Memory B cell (primary cell): ENCODE data around the gene KCND3.

Experiments
- ATAC-seq: fragments of 150-1000 bp; cut with Tn5 transposase; 2 replicates; pipeline ENCODE4 v1.10.0; 2021; ENCODE audit warnings: low read depth, mild to moderate bottlenecking, moderate library complexity
- DNase-seq, 2 donors: peaks; one replicate each; pipeline ENCODE4 v3.0.0; 2022; ENCODE audit warnings: low spot score in 2 of 2
- H3K27ac Mint-ChIP-seq: one replicate; pipeline ENCODE4 v1.8.0; 2022; ENCODE audit warnings: mild to moderate bottlenecking, moderate library complexity, mixed read lengths
- H3K27me3 Mint-ChIP-seq: one replicate; pipeline ENCODE4 v1.8.0; 2022; ENCODE audit warnings: mixed read lengths
- H3K36me3 Mint-ChIP-seq: one replicate; pipeline ENCODE4 v1.8.0; 2022; ENCODE audit warnings: mild to moderate bottlenecking, mixed read lengths
- H3K4me1 Mint-ChIP-seq: one replicate; pipeline ENCODE4 v1.8.0; 2022; ENCODE audit warnings: mixed read lengths
- H3K4me3 Mint-ChIP-seq: one replicate; pipeline ENCODE4 v1.8.0; 2022; ENCODE audit warnings: mild to moderate bottlenecking, moderate library complexity, mixed read lengths
- H3K9me3 Mint-ChIP-seq: one replicate; pipeline ENCODE4 v1.8.0; 2022; ENCODE audit warnings: mixed read lengths

KCND3 gene

DNA sequence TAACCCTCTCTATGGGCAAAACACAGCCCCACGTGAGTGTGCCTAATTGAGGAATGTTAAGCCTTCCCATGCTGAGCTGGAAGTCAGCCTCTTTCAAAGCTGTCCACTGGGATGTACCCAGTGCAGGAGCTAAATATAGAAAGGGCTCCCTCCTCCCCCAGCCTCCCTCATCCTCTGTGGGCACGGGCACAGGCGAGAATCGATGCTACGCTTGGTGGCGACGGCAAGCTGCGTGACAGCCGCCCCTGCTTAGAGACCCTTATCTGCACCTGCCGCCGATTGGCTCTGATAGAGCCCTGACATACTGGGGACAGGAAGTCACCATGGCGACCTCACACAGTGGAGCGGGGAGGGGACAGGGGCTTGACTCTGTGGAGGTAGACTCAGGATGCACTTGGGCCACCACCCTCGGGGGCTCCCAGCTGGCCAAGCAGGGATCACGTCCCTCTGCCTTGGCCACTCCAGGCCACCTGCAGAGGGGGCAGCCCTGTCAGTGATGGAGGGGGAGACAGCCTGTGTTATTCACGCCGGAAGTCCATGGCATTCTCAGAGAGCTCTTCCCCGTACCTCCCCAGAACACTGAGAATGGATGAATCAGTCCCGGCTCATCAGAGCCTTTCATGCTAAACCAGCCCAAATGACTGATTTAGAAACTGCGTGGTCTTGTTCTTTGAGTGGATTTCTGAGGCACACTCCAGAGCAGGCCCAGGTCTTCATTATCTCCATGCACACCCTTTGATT is 84.8 kb downstream of the KCND3 start:
- no peak for DNase-seq
- H3K27me3 Mint-ChIP-seq, result peaks cover 23% of the 10 kb centered on the region
- no peaks in the 10 kb centered on the region for H3K9me3 Mint-ChIP-seq

DNA sequence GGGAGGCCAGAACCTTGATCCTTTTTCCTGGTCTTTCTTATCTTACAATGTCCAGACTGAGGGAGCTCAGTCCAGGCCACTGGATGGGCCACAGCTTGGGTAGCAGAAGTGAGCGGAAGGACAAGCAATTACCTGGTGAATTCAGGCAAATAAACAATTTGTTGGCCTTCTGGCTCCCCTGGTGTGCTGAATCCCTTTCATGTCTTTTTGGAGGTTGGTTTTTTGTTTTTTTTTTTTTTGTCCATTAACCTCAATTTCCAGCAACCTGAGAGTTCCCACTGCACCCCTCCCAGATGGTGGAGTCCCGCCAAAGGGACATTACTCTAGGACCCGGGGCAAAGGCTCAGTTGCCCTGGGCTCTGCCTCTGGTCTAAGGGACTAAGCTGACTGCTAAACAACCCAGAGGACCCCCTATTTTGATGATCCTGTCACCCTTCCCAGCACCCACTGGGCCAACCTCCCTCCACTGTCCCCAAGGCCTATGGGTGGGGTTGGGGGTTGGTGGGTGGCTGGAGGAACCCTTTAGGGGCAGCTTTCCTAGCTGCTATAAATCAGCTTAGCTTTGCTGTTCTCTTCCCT is 85.5 kb downstream of the KCND3 start:
- Mint-ChIP-seq H3K27ac (no peak overlapping the region), H3K27me3 (peaks cover 17% of the 10 kb centered on the region), H3K4me3 (no peak overlapping the region), H3K9me3 (no peaks in the 10 kb centered on the region), H3K36me3 (no peaks in the 10 kb centered on the region), H3K4me1 (no peaks in the 10 kb centered on the region)
- no peak for DNase-seq
- ATAC-seq, result no peak

More for the DNA sequence above, 84.8 kb downstream of the KCND3 start:
- Mint-ChIP-seq H3K27ac (no peak overlapping the region), H3K36me3 (no peaks in the 10 kb centered on the region), H3K4me3 (no peak overlapping the region), H3K4me1 (no peaks in the 10 kb centered on the region)
- ATAC-seq, result no peak

DNA sequence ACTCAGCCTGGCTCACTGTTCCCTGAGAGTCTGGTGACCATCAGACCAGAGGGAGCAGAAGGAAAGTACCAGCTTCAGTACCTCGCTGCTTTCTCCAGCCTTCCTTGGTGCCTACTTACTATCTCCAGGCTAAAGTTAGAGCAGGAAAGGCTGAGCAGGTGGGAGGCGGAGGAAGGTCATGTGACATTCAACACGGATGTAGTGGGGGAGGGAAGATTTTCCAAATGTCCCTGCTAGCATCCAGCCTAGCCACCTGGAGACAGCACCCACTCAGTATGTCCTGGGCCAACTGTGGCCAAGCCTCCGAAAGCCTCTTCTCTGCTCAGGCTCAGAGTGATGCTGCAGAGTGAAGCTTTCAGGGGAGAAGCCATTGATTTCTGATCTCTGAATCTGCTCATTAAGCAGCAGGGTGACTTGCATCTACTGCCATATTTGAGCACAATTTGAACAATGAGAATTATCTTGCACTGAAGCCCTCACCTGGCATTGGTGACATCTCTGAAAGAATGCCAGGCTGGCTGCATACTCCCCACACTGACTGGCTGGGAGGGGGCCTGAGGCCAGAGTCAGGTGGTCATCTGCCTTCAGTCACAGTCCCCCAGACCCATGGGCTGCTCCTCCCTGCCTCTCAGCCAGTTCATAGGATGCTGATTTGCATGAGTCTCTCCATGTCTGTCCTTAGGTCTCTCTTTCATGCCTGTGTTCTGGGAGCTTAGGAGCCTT is 86.2 kb downstream of the KCND3 start:
- ATAC-seq (no peak), DNase-seq (no peak)
- Mint-ChIP-seq H3K27me3 (peaks cover 15% of the 10 kb centered on the region), H3K36me3 (no peaks in the 10 kb centered on the region), H3K4me1 (no peaks in the 10 kb centered on the region), H3K4me3 (no peak overlapping the region), H3K9me3 (no peaks in the 10 kb centered on the region), H3K27ac (no peak overlapping the region)

DNA sequence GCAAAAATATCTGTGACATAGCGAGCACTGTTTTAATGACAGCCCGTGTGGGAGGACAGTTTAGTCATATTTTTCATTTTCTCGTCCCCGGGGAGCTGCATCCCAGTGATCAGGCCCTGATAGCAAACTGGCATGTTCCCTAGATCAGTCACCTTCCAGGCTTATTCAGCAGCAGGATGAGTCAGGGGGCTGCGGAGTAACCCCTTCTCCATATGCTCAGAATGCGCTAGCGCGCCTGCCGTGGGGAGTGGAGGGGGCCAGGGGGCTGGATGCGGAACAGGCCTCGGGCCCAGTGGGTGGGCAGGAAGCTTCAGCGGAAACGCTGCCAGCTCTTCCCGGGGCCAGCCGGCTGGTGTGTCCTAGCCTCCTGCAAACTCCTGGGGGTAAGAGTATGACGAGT is 94.0 kb downstream of the KCND3 start:
- no peaks in the 10 kb centered on the region for H3K4me1 Mint-ChIP-seq
- DNase-seq, result no peak

DNA sequence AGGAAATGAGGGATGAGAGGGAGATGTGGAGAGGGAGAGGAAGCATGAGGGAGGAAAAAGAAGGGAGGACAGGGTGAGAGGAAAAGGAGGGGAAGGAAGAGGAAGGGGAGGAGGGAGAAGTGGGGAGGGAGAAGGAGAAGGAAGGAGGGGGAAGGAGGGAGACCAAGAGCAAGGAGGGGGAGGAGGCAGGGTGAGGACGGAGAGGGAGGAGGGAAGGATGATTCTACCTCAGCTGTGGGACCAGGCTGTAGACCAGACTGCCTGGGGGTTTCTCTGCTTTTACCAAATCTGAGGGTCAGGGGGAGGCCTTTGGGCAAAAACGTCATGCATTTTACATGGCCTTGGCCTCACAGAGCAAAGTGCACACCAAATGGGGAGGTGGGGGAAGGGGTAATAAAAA is 94.5 kb downstream of the KCND3 start:
- Mint-ChIP-seq H3K27ac (no peak overlapping the region), H3K27me3 (peaks cover 4% of the 10 kb centered on the region)

More for the DNA sequence above, 94.0 kb downstream of the KCND3 start:
- Mint-ChIP-seq H3K36me3 (no peaks in the 10 kb centered on the region), H3K27ac (no peak overlapping the region), H3K4me3 (no peak overlapping the region), H3K27me3 (peaks cover 4% of the 10 kb centered on the region), H3K9me3 (no peaks in the 10 kb centered on the region)
- no peak for ATAC-seq

DNA sequence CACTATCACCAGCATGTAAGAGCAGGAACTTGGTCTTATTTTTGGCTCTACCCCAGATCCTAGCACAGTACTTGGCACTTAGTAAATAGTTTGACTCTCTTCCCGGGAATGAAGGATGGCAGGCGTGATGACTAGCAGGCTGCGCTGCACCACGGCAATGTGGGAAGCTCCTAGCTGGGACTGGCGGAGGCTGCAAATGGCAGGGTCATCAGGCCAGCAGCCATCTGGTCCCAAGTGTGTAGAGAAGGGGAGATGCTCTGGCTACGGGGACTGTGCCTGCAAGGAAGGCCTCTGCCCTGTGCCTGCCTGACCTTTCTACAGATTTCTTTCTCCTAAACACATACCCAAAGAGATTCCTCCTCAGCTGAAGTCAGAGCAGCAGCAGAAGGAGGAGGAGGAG is 95.0 kb downstream of the KCND3 start:
- H3K27me3 Mint-ChIP-seq, result peaks cover 4% of the 10 kb centered on the region
- DNase-seq (no peak), ATAC-seq (no peak)
- H3K4me3 Mint-ChIP-seq, result no peak overlapping the region
- no peaks in the 10 kb centered on the region for H3K36me3 Mint-ChIP-seq
- no peaks in the 10 kb centered on the region for H3K9me3 Mint-ChIP-seq
- H3K4me1 Mint-ChIP-seq, result no peaks in the 10 kb centered on the region
- H3K27ac Mint-ChIP-seq, result no peak overlapping the region

More for the DNA sequence above, 94.5 kb downstream of the KCND3 start:
- H3K4me1 Mint-ChIP-seq, result no peaks in the 10 kb centered on the region
- ATAC-seq (no peak), DNase-seq (no peak)
- H3K9me3 Mint-ChIP-seq, result no peaks in the 10 kb centered on the region
- no peak overlapping the region for H3K4me3 Mint-ChIP-seq
- H3K36me3 Mint-ChIP-seq, result no peaks in the 10 kb centered on the region

DNA sequence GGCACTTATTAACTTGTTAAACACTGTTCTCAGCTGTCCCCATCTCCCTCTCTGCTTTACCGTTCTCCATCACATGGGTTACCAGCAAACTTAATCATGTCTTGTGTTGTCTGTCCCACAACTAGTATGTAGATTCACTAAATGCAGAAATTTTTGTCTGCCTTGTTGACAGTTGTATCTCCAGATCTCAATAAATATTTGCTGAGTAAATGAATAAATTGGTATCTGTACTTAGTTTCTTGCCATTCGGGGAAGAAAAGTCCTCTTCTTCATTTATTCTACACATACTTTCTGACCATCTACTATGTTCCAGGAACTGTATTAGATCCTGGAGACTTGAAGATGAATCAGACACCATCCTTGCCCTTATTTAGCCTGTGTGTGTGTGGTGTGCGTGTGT is 97.9 kb downstream of the KCND3 start:
- H3K9me3 Mint-ChIP-seq, result no peaks in the 10 kb centered on the region
- DNase-seq, result no peak
- H3K27me3 Mint-ChIP-seq, result peaks cover 2% of the 10 kb centered on the region
- H3K36me3 Mint-ChIP-seq, result no peaks in the 10 kb centered on the region
- H3K4me3 Mint-ChIP-seq, result no peak overlapping the region
- no peaks in the 10 kb centered on the region for H3K4me1 Mint-ChIP-seq
- H3K27ac Mint-ChIP-seq, result no peak overlapping the region
- ATAC-seq, result no peak

DNA sequence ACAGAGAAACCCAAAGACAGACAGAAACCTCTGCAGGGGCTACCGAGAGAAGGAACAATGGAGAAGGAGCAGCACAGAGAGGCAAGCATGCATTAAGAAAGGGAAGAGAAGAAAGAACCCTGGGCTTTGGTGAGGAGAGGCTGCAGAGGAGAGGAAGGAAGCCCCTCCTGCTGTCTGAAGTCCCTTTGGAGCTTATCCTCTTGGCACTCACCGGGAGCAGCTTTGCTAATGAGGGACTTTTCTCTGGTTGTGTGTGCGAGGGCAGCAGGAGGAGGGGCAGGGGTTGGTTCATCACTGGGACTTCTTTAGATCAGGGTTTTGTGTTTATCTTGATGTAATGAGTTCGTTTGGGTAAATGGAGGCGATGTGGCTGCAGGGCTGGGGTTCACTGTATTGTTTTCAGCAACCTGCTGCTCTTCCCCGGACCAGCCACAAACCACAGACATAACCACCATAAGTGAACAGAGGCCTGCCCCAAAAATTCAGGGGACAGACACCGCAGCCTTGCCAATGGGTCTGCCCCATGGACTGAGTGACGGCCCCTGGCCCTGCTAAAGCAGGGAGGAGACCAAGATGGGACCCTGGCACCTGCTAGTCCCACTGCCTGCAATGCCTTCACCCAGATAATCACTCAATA is 100.6 kb downstream of the KCND3 start:
- Mint-ChIP-seq H3K36me3 (no peaks in the 10 kb centered on the region), H3K27me3 (peaks cover 6% of the 10 kb centered on the region), H3K4me1 (no peaks in the 10 kb centered on the region), H3K27ac (no peak overlapping the region), H3K4me3 (no peak overlapping the region), H3K9me3 (no peaks in the 10 kb centered on the region)
- ATAC-seq, result no peak
- DNase-seq, result no peak

DNA sequence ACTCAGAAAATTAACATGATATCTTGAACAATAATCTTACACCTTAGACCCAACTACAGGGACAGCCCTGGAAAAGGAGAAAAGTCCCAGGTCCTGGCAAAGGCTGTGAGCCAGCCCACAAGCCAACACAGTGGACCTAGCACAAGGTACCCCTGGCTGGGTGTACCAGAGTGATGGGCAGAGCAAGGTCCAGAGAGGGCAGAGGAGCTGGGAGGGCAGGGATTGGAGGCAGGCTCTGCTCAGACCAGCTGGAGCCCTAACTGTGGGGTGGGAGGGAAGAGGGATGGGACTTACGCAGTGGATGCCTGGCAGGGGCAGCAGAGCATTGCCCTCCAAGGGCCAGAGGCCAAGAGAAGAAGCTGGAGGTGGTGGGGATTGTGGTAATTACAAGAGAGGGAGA is 101.6 kb downstream of the KCND3 start:
- no peak overlapping the region for H3K4me3 Mint-ChIP-seq
- no peak for ATAC-seq
- no peaks in the 10 kb centered on the region for H3K9me3 Mint-ChIP-seq
- H3K4me1 Mint-ChIP-seq, result no peaks in the 10 kb centered on the region
- DNase-seq, result no peak
- H3K27ac Mint-ChIP-seq, result no peak overlapping the region
- no peaks in the 10 kb centered on the region for H3K36me3 Mint-ChIP-seq
- H3K27me3 Mint-ChIP-seq, result peaks cover 9% of the 10 kb centered on the region

DNA sequence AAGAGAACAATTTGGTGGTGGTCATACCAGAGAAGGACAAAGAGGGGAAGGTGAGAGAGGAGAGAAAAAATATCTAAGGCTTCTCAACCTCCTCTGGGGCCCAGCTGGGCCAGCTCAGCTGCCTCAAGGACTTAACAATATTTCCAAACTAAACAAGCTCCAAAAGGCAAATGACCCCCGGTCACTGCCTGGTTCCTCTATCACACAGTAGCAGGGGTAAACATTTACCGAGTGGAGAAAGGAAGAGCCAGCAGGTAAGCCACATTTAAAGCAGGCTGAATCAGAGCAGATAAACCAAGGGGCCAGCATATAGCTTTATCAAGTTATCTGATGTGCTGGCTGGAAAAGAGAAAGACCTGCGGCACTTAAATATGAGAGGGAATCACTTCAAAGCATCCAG is 102.1 kb downstream of the KCND3 start:
- ATAC-seq (no peak), DNase-seq (no peak)
- Mint-ChIP-seq H3K4me3 (no peak overlapping the region), H3K9me3 (no peaks in the 10 kb centered on the region), H3K4me1 (no peaks in the 10 kb centered on the region), H3K27me3 (peaks cover 11% of the 10 kb centered on the region), H3K27ac (no peak overlapping the region), H3K36me3 (no peaks in the 10 kb centered on the region)

DNA sequence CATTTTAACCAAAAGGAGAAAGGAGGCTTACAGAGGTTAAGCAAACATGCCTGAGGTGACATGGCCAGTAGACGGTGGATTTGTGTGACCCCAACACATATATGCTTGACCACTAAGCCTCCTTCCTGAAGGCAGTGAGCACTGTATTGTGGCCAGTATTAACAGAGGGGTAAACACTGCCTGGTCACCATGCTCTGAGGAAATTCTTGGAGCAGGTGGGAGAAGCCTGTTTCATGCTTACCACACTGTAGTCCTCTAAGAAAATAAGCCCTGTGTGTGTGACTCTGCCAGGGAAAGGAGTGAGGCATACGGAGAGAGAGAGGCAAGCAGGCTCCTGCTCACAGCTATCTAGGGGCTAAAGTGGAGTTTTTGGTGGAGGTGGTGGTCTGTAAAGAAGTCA is 102.7 kb downstream of the KCND3 start:
- Mint-ChIP-seq H3K4me1 (peaks cover under 1% of the 10 kb centered on the region), H3K9me3 (no peaks in the 10 kb centered on the region), H3K36me3 (no peaks in the 10 kb centered on the region), H3K27ac (no peak overlapping the region), H3K4me3 (no peak overlapping the region), H3K27me3 (peaks cover 14% of the 10 kb centered on the region)
- ATAC-seq, result no peak
- DNase-seq, result no peak

DNA sequence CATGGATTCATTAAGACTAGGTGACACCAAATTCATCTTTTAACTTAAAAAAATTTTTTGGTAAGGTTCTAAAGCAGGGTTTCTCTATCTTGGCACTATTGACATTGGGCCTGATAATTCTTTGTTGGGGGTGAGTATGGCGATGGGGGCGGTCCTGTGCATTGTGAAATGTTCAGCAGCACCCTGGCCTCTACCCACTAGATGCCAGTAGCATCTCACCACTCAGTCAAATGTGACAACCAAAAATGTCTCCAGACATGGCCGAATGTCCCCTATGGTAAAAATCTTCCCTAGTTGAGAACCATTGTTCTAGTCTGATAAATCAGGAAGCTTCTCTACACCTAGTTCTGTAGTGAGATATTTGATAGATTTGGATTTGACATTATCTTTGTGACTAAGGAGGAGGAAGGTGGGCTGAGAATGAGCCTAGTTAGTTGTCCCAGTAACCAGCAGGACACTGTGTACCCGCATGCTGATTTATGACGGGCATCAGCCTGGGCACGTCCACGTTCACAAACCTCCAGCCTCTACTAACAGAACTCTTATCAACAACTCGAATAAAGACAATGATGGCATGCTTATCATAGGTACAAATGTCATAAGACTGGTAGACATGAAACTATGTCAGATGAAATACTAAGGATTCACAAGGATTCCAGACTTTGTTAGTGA is 104.6 kb downstream of the KCND3 start:
- Mint-ChIP-seq H3K36me3 (no peaks in the 10 kb centered on the region), H3K4me3 (no peak overlapping the region), H3K27ac (no peak overlapping the region), H3K4me1 (peaks cover 2% of the 10 kb centered on the region), H3K27me3 (peaks cover 18% of the 10 kb centered on the region), H3K9me3 (no peaks in the 10 kb centered on the region)
- ATAC-seq (no peak), DNase-seq (no peak)

DNA sequence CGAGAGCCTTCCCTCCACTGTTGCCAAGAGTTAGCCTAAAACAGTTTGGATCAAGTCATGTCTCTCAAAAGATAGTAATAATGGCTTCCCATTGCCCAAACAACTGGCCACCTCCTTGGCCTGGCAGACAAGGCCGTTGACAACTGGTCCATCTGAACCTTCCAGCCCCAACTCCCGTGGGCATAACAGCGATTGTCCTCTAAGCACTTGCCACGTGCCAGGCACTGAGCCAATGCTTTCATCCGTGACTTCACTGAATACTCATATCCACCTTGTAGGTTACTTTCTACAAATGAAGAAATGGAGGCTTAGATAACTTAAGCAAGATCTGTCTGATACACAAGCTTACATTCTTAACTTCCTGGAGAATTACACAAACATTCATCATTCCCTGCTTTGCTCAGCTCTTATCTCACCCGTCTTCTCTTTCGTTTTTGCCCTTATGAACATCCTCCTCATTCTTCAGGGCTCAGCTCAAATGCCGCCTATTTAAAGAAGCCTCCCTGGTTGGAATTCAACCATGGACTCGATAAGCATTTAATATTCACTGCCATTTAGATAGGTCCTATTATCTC is 106.4 kb downstream of the KCND3 start:
- no peak overlapping the region for H3K4me3 Mint-ChIP-seq
- DNase-seq (no peak), ATAC-seq (no peak)
- H3K9me3 Mint-ChIP-seq, result no peaks in the 10 kb centered on the region
- no peaks in the 10 kb centered on the region for H3K36me3 Mint-ChIP-seq
- peaks cover 12% of the 10 kb centered on the region for H3K4me1 Mint-ChIP-seq
- H3K27me3 Mint-ChIP-seq, result peaks cover 17% of the 10 kb centered on the region
- H3K27ac Mint-ChIP-seq, result no peak overlapping the region
